GM10266 (cell line): ENCODE measurements around the gene HBG2.

Experiments
- DNase-seq: peaks from one replicate; pipeline ENCODE4 v3.0.0; 2012; ENCODE audit errors: extremely low spot score
- CTCF ChIP-seq: IDR thresholded peaks from 2 replicates; pipeline ENCODE4 v1.5.1; 2012; ENCODE audit warnings: mild to moderate bottlenecking, low read depth; ENCODE audit not compliant: control insufficient read depth, insufficient read depth; ENCODE audit errors: missing control alignments

The HBG2 gene

GRCh38 chr11:5226732-5227310 is 27.8 kb downstream of the HBG2 start, which contains the start of gene HBB:
HBB (minus strand) TSS chr11:5227071; CDS start chr11:5227021, 50 bp downstream.
- TF ChIP-seq CTCF, result no peak
- no peak for DNase-seq

GRCh38 chr11:5225480-5225871 is 29.1 kb downstream of the HBG2 start:
- DNase-seq, result no peak
- no peak for TF ChIP-seq CTCF

GRCh38 chr11:5224538-5225479 is 29.8 kb downstream of the HBG2 start:
- TF ChIP-seq CTCF, result no peak

GRCh38 chr11:5223686-5224085 is 30.9 kb downstream of the HBG2 start:
- DNase-seq, result no peak
- no peak for TF ChIP-seq CTCF

More at GRCh38 chr11:5224538-5225479, 29.8 kb downstream of the HBG2 start:
- DNase-seq, result no peak

GRCh38 chr11:5223146-5223545 is 31.4 kb downstream of the HBG2 start:
- no peak for TF ChIP-seq CTCF
- DNase-seq, result no peak

GRCh38 chr11:5210376-5210885 is 44.1 kb downstream of the HBG2 start:
- no peak for TF ChIP-seq CTCF
- DNase-seq, result no peak
